GM19043 (cell line): ENCODE data around the gene YPEL4.

Experiments used
- ATAC-seq: cut with Tn5 transposase; IDR thresholded peaks from one replicate; pipeline ENCODE4 v1.9.1; 2021; ENCODE audit warnings: low read depth; ENCODE audit not compliant: unreplicated experiment

The YPEL4 gene

DNA sequence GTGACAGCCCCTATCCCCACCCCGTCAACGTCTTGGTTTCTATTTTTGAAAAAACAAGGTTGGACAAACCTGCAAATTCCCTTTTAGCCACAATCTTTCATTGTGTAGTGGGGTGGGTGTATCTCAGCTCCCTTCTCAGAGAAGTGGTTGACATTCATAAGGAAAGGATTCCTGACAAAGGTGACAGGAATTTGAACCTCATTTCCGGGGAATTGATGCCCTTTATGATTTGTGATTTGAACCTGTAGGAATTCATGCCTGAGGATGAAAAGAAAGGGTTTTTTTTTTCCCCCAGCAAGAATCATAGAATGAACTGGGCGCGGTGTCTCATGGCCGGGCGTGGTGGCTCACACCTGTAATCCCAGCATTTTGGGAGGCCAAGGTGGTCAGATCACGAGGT, 14.5 kb downstream of the YPEL4 start:
- ATAC-seq, result no peak

DNA sequence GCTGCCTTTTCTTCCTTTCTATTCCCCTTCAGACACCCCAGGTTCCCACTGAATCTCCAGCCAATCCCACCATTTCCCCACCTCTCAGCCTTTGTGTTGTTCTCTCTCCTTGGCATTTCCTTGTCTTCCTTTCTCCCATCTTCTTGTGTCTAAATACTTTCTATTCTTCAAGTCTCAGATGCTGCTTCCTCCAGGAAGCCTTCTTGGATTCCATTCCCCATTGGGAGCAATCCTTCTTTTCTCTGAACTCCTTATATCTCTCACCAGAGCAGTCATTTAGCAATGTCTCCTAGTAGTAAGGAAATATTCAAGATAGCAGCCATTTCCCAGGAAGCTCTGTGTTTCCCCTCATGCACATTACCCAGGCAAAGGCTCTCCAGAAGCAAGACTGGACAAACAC, 15.4 kb downstream of the YPEL4 start:
- no peak for ATAC-seq

GRCh38 chr11:57633394-57634070, 16.2 kb downstream of the YPEL4 start:
- no peak for ATAC-seq

- ATAC-seq, result no peak
These were observed 17.6 kb downstream of the YPEL4 start for GRCh38 chr11:57632116-57632515.

GRCh38 chr11:57630171-57630570, 19.5 kb downstream of the YPEL4 start:
- ATAC-seq, result no peak

GRCh38 chr11:57626895-57627294, 22.8 kb downstream of the YPEL4 start:
- no peak for ATAC-seq

DNA sequence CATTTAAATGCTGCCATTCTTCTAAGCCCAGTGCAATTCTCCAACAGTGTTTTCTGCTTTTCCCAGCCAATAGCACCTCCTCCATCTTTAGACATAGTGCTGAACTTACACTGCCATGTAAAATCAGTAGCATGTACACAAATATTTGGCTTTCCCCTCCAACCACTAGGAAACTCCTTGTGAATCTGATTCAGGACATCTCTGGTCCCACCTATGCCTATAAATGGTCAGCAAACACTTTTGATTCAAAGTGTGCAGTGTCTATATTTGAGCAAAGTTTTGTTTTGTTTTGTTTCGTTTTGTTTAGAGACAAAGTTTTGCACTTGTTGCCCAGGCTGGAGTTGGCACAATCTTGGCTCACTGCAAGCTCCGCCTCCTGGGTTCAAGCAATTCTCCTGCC, 24.8 kb downstream of the YPEL4 start:
- no peak for ATAC-seq

- no peak for ATAC-seq
These were observed 27.4 kb downstream of the YPEL4 start for GRCh38 chr11:57622263-57622662.

GRCh38 chr11:57620467-57620866, 29.2 kb downstream of the YPEL4 start:
- ATAC-seq, result no peak

GRCh38 chr11:57619331-57619730, 30.4 kb downstream of the YPEL4 start:
- no peak for ATAC-seq

DNA sequence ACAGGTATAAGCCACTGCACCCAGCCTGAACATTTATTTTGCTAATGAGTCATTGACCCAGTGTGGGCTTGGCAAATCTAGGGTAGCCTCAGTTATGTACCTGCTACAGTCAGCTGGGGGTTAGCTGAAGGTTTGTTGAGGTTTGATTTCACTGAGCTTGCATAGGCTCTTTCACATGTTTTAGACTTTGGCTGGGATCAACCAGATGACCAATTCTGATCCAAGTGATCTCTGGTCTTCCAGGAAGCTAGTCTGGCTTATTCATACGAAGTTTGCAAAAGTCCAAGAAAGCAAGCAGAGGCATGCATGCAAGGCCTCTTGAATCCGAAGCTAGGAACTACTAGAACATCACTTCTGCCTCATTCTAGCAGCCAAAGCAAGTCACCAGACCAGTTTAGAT, 31.3 kb downstream of the YPEL4 start:
- ATAC-seq, result no peak

- ATAC-seq, result no peak
These were observed 33.1 kb downstream of the YPEL4 start for GRCh38 chr11:57616595-57616994.

GRCh38 chr11:57615308-57615707, 34.4 kb downstream of the YPEL4 start:
- no peak for ATAC-seq

DNA sequence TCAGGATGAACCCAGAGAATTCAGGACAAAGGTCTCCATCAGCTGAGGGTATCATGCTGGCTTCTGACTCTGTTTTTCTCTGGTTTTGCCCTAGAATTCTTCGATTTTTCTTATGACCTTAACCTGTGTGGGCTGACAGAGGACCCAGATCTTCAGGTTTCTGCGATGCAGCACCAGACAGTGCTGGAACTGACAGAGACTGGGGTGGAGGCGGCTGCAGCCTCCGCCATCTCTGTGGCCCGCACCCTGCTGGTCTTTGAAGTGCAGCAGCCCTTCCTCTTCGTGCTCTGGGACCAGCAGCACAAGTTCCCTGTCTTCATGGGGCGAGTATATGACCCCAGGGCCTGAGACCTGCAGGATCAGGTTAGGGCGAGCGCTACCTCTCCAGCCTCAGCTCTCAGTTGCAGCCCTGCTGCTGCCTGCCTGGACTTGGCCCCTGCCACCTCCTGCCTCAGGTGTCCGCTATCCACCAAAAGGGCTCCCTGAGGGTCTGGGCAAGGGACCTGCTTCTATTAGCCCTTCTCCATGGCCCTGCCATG, 35.4 kb downstream of the YPEL4 start:
- no peak for ATAC-seq

DNA sequence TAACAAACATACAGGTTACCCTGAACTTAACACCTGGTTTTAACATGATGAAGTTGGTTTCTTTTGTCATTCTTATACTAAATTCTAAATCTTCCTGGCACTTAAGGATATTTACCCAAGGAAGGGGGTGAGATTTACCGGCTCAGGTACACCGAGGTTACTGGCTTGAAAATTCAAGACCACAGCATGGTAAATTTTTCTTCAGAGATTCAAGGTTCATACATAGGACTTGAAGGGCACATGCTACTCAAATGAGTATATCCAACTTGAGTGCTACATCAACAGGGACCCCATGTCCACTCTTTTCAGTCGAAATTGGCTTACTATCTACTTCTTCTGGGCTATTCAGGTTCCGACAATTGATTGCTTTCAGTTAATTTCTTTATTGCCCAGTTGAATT, 39.5 kb downstream of the YPEL4 start:
- no peak for ATAC-seq

DNA sequence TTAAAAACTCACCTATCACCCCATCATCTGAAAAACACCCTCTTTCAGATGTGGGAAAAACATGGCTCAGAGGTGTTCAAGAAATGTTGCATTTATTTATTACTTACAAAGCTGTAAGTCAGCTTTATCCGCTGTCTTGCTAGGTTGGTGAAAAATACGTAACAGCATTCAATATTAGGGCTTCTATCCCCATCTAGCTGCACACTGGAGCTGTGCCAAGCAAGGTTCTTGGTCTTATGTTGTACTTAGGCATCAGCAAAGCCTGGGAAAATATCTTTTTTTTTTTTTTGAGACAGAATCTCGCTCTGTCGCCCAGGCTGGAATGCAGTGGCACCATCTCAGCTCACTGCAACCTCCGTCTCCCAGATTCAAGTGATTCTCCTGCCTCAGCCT, 44.7 kb downstream of the YPEL4 start:
- ATAC-seq, result no peak

DNA sequence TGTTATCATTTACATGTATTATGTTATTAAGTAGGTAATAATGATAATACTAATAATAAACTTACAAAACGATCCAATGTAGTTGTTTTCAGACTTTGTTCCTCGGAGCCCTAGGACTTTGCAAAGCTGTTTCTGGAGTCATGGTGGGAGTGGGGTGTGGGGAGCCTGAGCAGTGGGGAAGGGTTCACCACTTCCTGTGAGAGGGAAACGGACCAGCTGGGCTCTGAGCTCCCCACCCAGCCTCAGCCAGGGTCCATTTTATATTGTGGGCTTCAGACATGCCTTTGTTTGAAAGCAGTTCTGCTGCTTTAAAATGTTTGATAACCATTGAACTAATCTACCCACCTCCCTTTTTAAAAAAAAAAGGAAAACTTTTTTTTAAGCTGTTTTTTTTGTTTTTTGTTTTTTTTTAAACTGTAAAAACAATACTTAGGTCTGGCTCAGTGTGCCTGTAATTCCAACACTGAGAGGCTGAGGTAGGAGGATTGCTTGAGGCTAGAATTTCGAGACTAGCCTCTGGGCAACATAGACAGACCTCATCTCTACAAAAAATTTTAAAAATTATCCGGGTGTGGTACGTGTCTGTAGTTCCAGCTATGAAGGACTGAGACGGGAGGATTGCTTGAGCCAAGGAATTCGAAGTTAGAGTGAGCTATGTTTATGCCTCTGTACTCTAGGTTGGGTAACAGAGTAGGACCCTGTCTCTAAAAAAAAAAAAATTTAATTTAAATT, 45.2 kb downstream of the YPEL4 start:
- ATAC-seq, result no peak

GRCh38 chr11:57601297-57601696, 48.4 kb downstream of the YPEL4 start:
- no peak for ATAC-seq

DNA sequence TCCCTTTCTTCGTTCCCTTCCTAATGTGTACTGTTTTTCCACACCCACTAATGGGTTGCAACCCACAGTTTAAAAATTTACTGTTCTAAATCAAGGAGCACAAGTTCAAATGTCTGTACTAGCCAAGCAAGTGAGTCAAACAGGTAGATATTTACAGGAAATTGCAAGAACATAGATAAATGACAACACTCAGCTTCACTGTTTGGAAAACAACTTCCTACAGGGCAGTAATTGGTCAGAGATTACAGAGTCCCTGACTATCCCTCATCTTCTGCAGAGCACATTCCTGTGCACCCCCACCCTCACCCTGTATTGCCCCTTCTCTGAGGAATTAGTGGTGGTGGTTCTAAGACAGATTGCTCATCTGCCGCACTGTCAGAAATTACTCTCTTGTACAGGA, 50.3 kb downstream of the YPEL4 start:
- ATAC-seq, result no peak

DNA sequence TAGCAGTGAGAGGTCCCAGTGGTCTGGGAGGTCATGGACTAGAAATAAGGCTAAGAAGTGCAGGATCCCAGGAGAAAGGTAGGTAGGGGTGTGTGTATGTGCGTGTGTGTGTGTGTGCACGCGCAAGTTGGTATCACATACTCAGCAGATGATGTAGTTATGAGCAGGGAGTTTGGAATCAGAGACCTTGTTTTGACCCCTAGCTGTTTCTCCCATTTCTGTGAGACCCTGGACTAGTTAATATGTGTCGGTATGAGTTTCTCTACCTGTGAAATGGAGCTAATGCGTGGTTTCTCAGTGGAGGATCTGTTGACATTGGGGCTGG, 50.9 kb downstream of the YPEL4 start:
- ATAC-seq, result no peak

- no peak for ATAC-seq
These were observed 51.5 kb downstream of the YPEL4 start for GRCh38 chr11:57597916-57598830.
